Transverse colon (tissue), 4 donors: ENCODE measurements around the gene TRMT10C. TPM values are rescaled to one million over a fixed set of nuclear protein-coding genes. Genes with fewer than 3 reads are reported as not detected.
"Not testable (repeated sequence)": the region's sequence is repeated elsewhere in the genome, so short reads cannot be mapped to it uniquely, and the experiment has no call there.

Experiments
- DNase-seq: peaks from one replicate; pipeline ENCODE4 v3.0.0-alpha.2; 2019
- H3K27ac ChIP-seq, 4 donors: fragments of 200-600 bp; sonication (generic); 2 replicates each; pipeline ENCODE4 v1.5.1; 2016 to 2018; ENCODE audit warnings: inconsistent platforms in 4 of 4
- H3K27me3 ChIP-seq: fragments of 200-600 bp; sonication (generic); 2 replicates; pipeline ENCODE4 v1.5.1; 2017; ENCODE audit warnings: inconsistent platforms
- H3K36me3 ChIP-seq, 4 donors: fragments of 200-600 bp; sonication (generic); 2 replicates each; pipeline ENCODE4 v1.5.1; 2017 to 2019; ENCODE audit warnings: inconsistent platforms in 4 of 4
- H3K4me1 ChIP-seq, 4 donors: fragments of 200-600 bp; sonication (generic); 2 replicates each; pipeline ENCODE4 v1.5.1; 2017 to 2020; ENCODE audit warnings: inconsistent platforms in 4 of 4
- H3K4me3 ChIP-seq, 4 donors: fragments of 200-600 bp; sonication (generic); 1 replicate in 1 of 4; 2 replicates in 3 of 4; pipeline versions ENCODE4 v1.5.1 to v1.6.1; 2017 to 2019; ENCODE audit warnings: inconsistent platforms in 4 of 4
- H3K9me3 ChIP-seq, 2 donors: fragments of 200-600 bp; sonication (generic); 2 replicates each; pipeline ENCODE4 v1.5.1; 2017 to 2019; ENCODE audit warnings: inconsistent platforms in 2 of 2
- EP300 ChIP-seq: sonication (generic); formaldehyde crosslinking; IDR thresholded peaks from one replicate; pipeline ENCODE4 v1.6.1; 2017; ENCODE audit warnings: antibody characterized with exemption, low read depth
- POLR2A ChIP-seq: fragments of 450-650 bp; IDR thresholded peaks from one replicate; pipeline ENCODE4 v1.6.1; 2016; ENCODE audit warnings: antibody characterized with exemption, mild to moderate bottlenecking, moderate library complexity
- POLR2AphosphoS5 ChIP-seq, 3 donors: sonication (generic); formaldehyde crosslinking; IDR thresholded peaks; one replicate each; pipeline ENCODE4 v1.6.1; 2016; ENCODE audit warnings: antibody characterized with exemption in 3 of 3
- WGBS, 2 donors: methylation state at CpG; one replicate each; pipeline ENCODE4 v1.1.5; 2018; ENCODE audit warnings: low coverage in 1 of 2; 5-methylcytosine and 5-hydroxymethylcytosine counted together
- in situ Hi-C, 4 donors: fragments of 200-750 bp; cut with MboI; loops; one replicate each; pipeline versions ENCODE4 v1.15.0 to v1.15.1; 2017; ENCODE audit warnings: low sequenced_read_pairs in 3 of 4, low pct_ligation_motif_present in 1 of 4, low pct_unique_long_range_greater_than_20kb in 1 of 4
- intact Hi-C: fragments of 100-400 bp; cut with DNase I; formaldehyde crosslinking; loops from one replicate; pipeline ENCODE4 v1.15.1; 2023; ENCODE audit warnings: low total_unique reads
- small RNA-seq, 4 donors: library from RNA; depleted of rRNA; stranded (forward); fragments of <200 nt; gene quantifications; one replicate each; pipeline ENCODE3, GENCODE V24; 2016
- total RNA-seq, 4 donors: library from RNA; depleted of rRNA; stranded (reverse); fragments of >200 nt; gene quantifications; one replicate each; pipeline ENCODE4 v1.1.0, GENCODE V29; 2016
- TF ChIP-seq, protein P1 (sequence below), 5 experiments: fragments of 200-600 bp in 3 of 5; fragments of 450-650 bp in 2 of 5; sonication (generic) in 3 of 5; IDR thresholded peaks; 1 replicate in 2 of 5; 2 replicates in 3 of 5; pipeline ENCODE4 v1.5.1; 2016 to 2017; ENCODE audit warnings: antibody characterized with exemption in 5 of 5, inconsistent platforms in 3 of 5, mild to moderate bottlenecking in 2 of 5, moderate library complexity in 1 of 5

Gene TRMT10C
- total RNA-seq, 4 donors from 2014 or later, result 5.0 to 15.0 (median 11.0) TPM

DNA sequence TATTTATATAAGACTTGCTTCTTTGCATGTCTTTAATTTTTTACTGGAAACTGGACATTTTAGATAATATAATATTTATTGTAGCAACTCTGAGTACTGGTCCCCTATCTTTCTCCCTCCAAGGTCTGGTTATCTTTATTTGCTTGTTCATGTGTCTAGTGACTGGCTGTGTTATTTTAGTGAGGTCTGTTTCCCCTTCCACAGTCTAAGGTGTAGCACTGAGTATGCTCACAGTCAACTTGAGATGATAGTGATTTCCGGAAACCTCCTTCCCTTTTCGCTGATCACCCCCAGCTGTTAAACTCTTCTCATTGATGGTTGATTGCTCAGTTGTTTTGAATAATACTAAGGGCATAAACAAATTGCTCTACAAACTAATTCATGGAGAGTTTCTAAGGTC lies 49.4 kb downstream of the TRMT10C start:
- in situ Hi-C loops, result no loop called here
- TF ChIP-seq POLR2AphosphoS5 (IDR thresholded peaks at IDR 0.05) (no peak), POLR2A (no peak), EP300 (no peak)
- TF ChIP-seq, protein P1, sequence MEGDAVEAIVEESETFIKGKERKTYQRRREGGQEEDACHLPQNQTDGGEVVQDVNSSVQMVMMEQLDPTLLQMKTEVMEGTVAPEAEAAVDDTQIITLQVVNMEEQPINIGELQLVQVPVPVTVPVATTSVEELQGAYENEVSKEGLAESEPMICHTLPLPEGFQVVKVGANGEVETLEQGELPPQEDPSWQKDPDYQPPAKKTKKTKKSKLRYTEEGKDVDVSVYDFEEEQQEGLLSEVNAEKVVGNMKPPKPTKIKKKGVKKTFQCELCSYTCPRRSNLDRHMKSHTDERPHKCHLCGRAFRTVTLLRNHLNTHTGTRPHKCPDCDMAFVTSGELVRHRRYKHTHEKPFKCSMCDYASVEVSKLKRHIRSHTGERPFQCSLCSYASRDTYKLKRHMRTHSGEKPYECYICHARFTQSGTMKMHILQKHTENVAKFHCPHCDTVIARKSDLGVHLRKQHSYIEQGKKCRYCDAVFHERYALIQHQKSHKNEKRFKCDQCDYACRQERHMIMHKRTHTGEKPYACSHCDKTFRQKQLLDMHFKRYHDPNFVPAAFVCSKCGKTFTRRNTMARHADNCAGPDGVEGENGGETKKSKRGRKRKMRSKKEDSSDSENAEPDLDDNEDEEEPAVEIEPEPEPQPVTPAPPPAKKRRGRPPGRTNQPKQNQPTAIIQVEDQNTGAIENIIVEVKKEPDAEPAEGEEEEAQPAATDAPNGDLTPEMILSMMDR (IDR thresholded peaks at IDR 0.05), result no peak
- H3K27ac ChIP-seq, result no peak overlapping the region
- H3K36me3 ChIP-seq, result no peaks in the 10 kb centered on the region
- no peaks in the 10 kb centered on the region for H3K27me3 ChIP-seq
- H3K4me1 ChIP-seq, result no peaks in the 10 kb centered on the region
- 82% methylated on average over 2 of the region's 2 CpGs; no CpG with 5 or more reads in 1 of the 2 donors for WGBS, 2 donors
- intact Hi-C loops, result no loop called here
- no peaks in the 10 kb centered on the region for H3K9me3 ChIP-seq
- H3K4me3 ChIP-seq, result no peak overlapping the region
- no peak for DNase-seq

DNA sequence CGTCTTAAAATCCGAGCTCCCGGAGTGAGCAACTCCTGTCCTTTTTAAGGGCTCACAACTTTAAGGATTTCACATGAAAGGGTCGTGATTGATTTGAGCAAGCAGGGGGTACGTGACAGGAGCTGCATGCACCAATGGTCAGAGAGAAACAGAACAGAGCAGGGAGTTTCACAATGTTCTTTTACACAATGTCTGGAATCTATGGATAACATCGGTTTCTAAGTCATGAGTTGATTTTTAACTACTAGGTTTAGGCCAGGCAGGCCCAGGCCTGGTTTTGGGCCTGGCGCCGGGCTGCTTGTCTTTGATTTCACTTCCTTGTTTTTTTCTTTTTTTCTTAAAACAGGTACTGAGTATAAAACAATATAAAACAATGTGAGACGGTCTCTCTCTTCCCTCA lies 51.3 kb downstream of the TRMT10C start:
- DNase-seq, H3K36me3 ChIP-seq, H3K4me3 ChIP-seq, H3K27ac ChIP-seq, in situ Hi-C loops, H3K9me3 ChIP-seq, intact Hi-C loops, H3K4me1 ChIP-seq, H3K27me3 ChIP-seq: not testable (repeated sequence)
- 86 to 93% methylated on average over 8 to 9 of the region's 9 CpGs for WGBS, 2 donors

GRCh38 chr3:101615525-101615924 lies 53.9 kb downstream of the TRMT10C start:
- Histone ChIP-seq H3K27ac (no peak overlapping the region), H3K36me3 (no peaks in the 10 kb centered on the region), H3K27me3 (no peaks in the 10 kb centered on the region), H3K9me3 (no peaks in the 10 kb centered on the region), H3K4me3 (no peak overlapping the region), H3K4me1 (no peaks in the 10 kb centered on the region)
- WGBS, 2 donors, result 90 to 91% methylated on average over 2 to 6 of the region's 6 CpGs
- in situ Hi-C loops (no loop called here), intact Hi-C loops (no loop called here)
- no peak for DNase-seq
- TF ChIP-seq, protein P1 (IDR thresholded peaks at IDR 0.05), result no peak
- no peak for TF ChIP-seq EP300
- TF ChIP-seq POLR2AphosphoS5 (IDR thresholded peaks at IDR 0.05), result no peak
- TF ChIP-seq POLR2A, result no peak

Small RNA genes lying within 50 kb of the gene (small RNA-seq; reads per million reads assigned to genes)
- gene RNU6-1256P, result 0 reads per million in 4 donors

Other genes with a start within 250 kb of the TRMT10C start
- under 1 TPM in 3 of 4 donors, not detected in 1; 0.14 to 0.37 (median 0.32) TPM for gene IMPG2, start 241.3 kb upstream of the TRMT10C start, total RNA-seq
- 10 to 100 TPM; 11.9 to 26.2 (median 20.3) TPM for gene SENP7, start 48.7 kb upstream of the TRMT10C start, total RNA-seq
- gene PCNP, start 12.3 kb downstream of the TRMT10C start, total RNA-seq, result 10 to 100 TPM; 55.7 to 95.7 (median 71.9) TPM
- gene ZBTB11, start 115.3 kb downstream of the TRMT10C start, total RNA-seq, result 10 to 100 TPM; 11.6 to 29.1 (median 21.5) TPM
- gene RPL24, start 124.8 kb downstream of the TRMT10C start, total RNA-seq, result 100 to 1,000 TPM; 215 to 997 (median 604) TPM
- gene CEP97, start 162.7 kb downstream of the TRMT10C start, total RNA-seq, result 10 to 100 TPM in 1 of 4 donors, 1 to 10 TPM in 3; 1.1 to 22.1 (median 6.1) TPM
- gene NXPE3, start 217.3 kb downstream of the TRMT10C start, total RNA-seq, result 1 to 10 TPM; 2.2 to 8.1 (median 2.9) TPM